SJCRH30 (cell line): Measurements from ENCODE around the gene ESR2. TPM values are rescaled to one million over a fixed set of nuclear protein-coding genes. Genes with fewer than 3 reads are reported as not detected.

Experiments used
- DNase-seq, 2 experiments: peaks; one replicate each; pipeline ENCODE4 v3.0.0-alpha.2; 2015 to 2020
- H3K27ac ChIP-seq: fragments of 250-450 bp; sonication (Bioruptor Pico); 2 replicates; pipeline ENCODE4 v1.5.1; 2020; ENCODE audit warnings: mild to moderate bottlenecking, moderate library complexity
- H3K27me3 ChIP-seq: fragments of 250-450 bp; sonication (Bioruptor Pico); 2 replicates; pipeline ENCODE4 v1.5.1; 2020; ENCODE audit warnings: mild to moderate bottlenecking, moderate library complexity
- H3K36me3 ChIP-seq: fragments of 250-450 bp; sonication (Bioruptor Pico); 2 replicates; pipeline ENCODE4 v1.5.1; 2020; ENCODE audit warnings: mild to moderate bottlenecking, moderate library complexity
- H3K4me1 ChIP-seq: fragments of 250-450 bp; sonication (Bioruptor Pico); 2 replicates; pipeline ENCODE4 v1.5.1; 2020; ENCODE audit warnings: mild to moderate bottlenecking, moderate library complexity
- H3K4me3 ChIP-seq: fragments of 250-450 bp; sonication (Bioruptor Pico); 2 replicates; pipeline ENCODE4 v1.5.1; 2020; ENCODE audit warnings: mild to moderate bottlenecking, moderate library complexity
- H3K9me3 ChIP-seq: fragments of 250-450 bp; sonication (Bioruptor Pico); replicated peaks from 2 replicates; pipeline ENCODE4 v1.5.1; 2020; ENCODE audit warnings: mild to moderate bottlenecking, moderate library complexity
- total RNA-seq: library from RNA; depleted of rRNA; stranded (reverse); fragments of >200 nt; shearing (Covaris generic); gene quantifications from 2 replicates; pipeline ENCODE4 v1.2.3, GENCODE V29; 2014

Gene ESR2
- total RNA-seq, 1 experiment from 2014 or later: 12.1 TPM

- no peak for DNase-seq
- H3K9me3 ChIP-seq: no peaks in the 10 kb centered on the region
- peaks cover 14% of the 10 kb centered on the region for H3K4me1 ChIP-seq
- H3K27me3 ChIP-seq: no peaks in the 10 kb centered on the region
- no peaks in the 10 kb centered on the region for H3K36me3 ChIP-seq
- H3K4me3 ChIP-seq: peak overlapping the region; percentile 61
- H3K27ac ChIP-seq: no peak overlapping the region
These were observed 2.0 kb downstream of the ESR2 start for GRCh38 chr14:64292197-64292596.

GRCh38 chr14:64289571-64289970, 4.6 kb downstream of the ESR2 start:
- H3K4me3 ChIP-seq: no peak overlapping the region
- no peak for DNase-seq
- peaks cover 7% of the 10 kb centered on the region for H3K4me1 ChIP-seq
- H3K27me3 ChIP-seq: no peaks in the 10 kb centered on the region
- no peaks in the 10 kb centered on the region for H3K9me3 ChIP-seq
- H3K36me3 ChIP-seq: no peaks in the 10 kb centered on the region
- H3K27ac ChIP-seq: no peak overlapping the region

GRCh38 chr14:64281805-64282204, 12.4 kb downstream of the ESR2 start:
- H3K9me3 ChIP-seq: no peaks in the 10 kb centered on the region
- H3K36me3 ChIP-seq: 0 out of 2 replicates have a peak, but pooled peaks cover 2% of the 10 kb centered on the region
- no peak for DNase-seq
- no peak overlapping the region for H3K27ac ChIP-seq
- H3K4me1 ChIP-seq: no peaks in the 10 kb centered on the region
- no peak overlapping the region for H3K4me3 ChIP-seq
- no peaks in the 10 kb centered on the region for H3K27me3 ChIP-seq

GRCh38 chr14:64279704-64280668, 14.2 kb downstream of the ESR2 start:
- Histone ChIP-seq H3K4me1 (no peaks in the 10 kb centered on the region), H3K9me3 (no peaks in the 10 kb centered on the region), H3K27me3 (no peaks in the 10 kb centered on the region), H3K4me3 (no peak overlapping the region), H3K36me3 (peaks cover 12% of the 10 kb centered on the region; the same call in 1 of the 2 replicates), H3K27ac (no peak overlapping the region)
- no peak for DNase-seq

- Histone ChIP-seq H3K4me1 (no peaks in the 10 kb centered on the region), H3K4me3 (no peak overlapping the region), H3K27ac (no peak overlapping the region), H3K9me3 (no peaks in the 10 kb centered on the region), H3K27me3 (no peaks in the 10 kb centered on the region), H3K36me3 (peaks cover 15% of the 10 kb centered on the region)
- no peak for DNase-seq
These were observed 15.7 kb downstream of the ESR2 start for GRCh38 chr14:64278458-64278857.

- Histone ChIP-seq H3K27ac (no peak overlapping the region), H3K4me3 (no peak overlapping the region), H3K27me3 (no peaks in the 10 kb centered on the region), H3K36me3 (peaks cover 15% of the 10 kb centered on the region), H3K4me1 (no peaks in the 10 kb centered on the region), H3K9me3 (no peaks in the 10 kb centered on the region; the same call in 1 of the 2 replicates)
- no peak for DNase-seq
These were observed 22.2 kb downstream of the ESR2 start for GRCh38 chr14:64272019-64272418.

- no peaks in the 10 kb centered on the region for H3K27me3 ChIP-seq
- no peak for DNase-seq
- H3K27ac ChIP-seq: no peak overlapping the region
These were observed 27.9 kb downstream of the ESR2 start for GRCh38 chr14:64266239-64266638.

GRCh38 chr14:64265222-64265621, 28.9 kb downstream of the ESR2 start:
- no peak for DNase-seq

More at GRCh38 chr14:64266239-64266638, 27.9 kb downstream of the ESR2 start:
- H3K9me3 ChIP-seq: no peaks in the 10 kb centered on the region
- H3K4me3 ChIP-seq: no peak overlapping the region
- no peaks in the 10 kb centered on the region for H3K4me1 ChIP-seq
- peaks cover 5% of the 10 kb centered on the region for H3K36me3 ChIP-seq

GRCh38 chr14:64260418-64260817, 33.8 kb downstream of the ESR2 start:
- no peak overlapping the region for H3K4me3 ChIP-seq
- H3K27me3 ChIP-seq: no peaks in the 10 kb centered on the region
- H3K36me3 ChIP-seq: peaks cover 7% of the 10 kb centered on the region
- DNase-seq: no peak
- no peak overlapping the region for H3K27ac ChIP-seq
- no peaks in the 10 kb centered on the region for H3K9me3 ChIP-seq
- H3K4me1 ChIP-seq: no peaks in the 10 kb centered on the region

More at GRCh38 chr14:64265222-64265621, 28.9 kb downstream of the ESR2 start:
- no peaks in the 10 kb centered on the region for H3K9me3 ChIP-seq
- no peak overlapping the region for H3K4me3 ChIP-seq
- no peaks in the 10 kb centered on the region for H3K27me3 ChIP-seq
- no peak overlapping the region for H3K27ac ChIP-seq
- peaks cover 5% of the 10 kb centered on the region for H3K36me3 ChIP-seq
- no peaks in the 10 kb centered on the region for H3K4me1 ChIP-seq

- no peak for DNase-seq
- H3K4me1 ChIP-seq: no peaks in the 10 kb centered on the region
- H3K9me3 ChIP-seq: no peaks in the 10 kb centered on the region
- peaks cover 2% of the 10 kb centered on the region for H3K36me3 ChIP-seq
- H3K27ac ChIP-seq: no peak overlapping the region
- H3K27me3 ChIP-seq: no peaks in the 10 kb centered on the region
- H3K4me3 ChIP-seq: no peak overlapping the region
These were observed 38.4 kb downstream of the ESR2 start for GRCh38 chr14:64255756-64256155.

GRCh38 chr14:64253672-64254071, 40.5 kb downstream of the ESR2 start:
- no peak for DNase-seq
- no peak overlapping the region for H3K4me3 ChIP-seq
- H3K27ac ChIP-seq: no peak overlapping the region
- H3K4me1 ChIP-seq: no peaks in the 10 kb centered on the region
- no peaks in the 10 kb centered on the region for H3K27me3 ChIP-seq
- no peaks in the 10 kb centered on the region for H3K9me3 ChIP-seq
- H3K36me3 ChIP-seq: peaks cover 2% of the 10 kb centered on the region

- peaks cover 3% of the 10 kb centered on the region; the same call in 1 of the 2 replicates for H3K36me3 ChIP-seq
- DNase-seq: no peak
- H3K4me1 ChIP-seq: no peaks in the 10 kb centered on the region
- no peaks in the 10 kb centered on the region for H3K27me3 ChIP-seq
- no peak overlapping the region for H3K27ac ChIP-seq
- H3K4me3 ChIP-seq: no peak overlapping the region
- no peaks in the 10 kb centered on the region for H3K9me3 ChIP-seq
These were observed 44.8 kb downstream of the ESR2 start for GRCh38 chr14:64249363-64249762.

GRCh38 chr14:64248689-64249088, 45.5 kb downstream of the ESR2 start:
- no peaks in the 10 kb centered on the region for H3K27me3 ChIP-seq
- no peak for DNase-seq
- H3K4me1 ChIP-seq: no peaks in the 10 kb centered on the region
- H3K9me3 ChIP-seq: no peaks in the 10 kb centered on the region
- H3K36me3 ChIP-seq: peaks cover 3% of the 10 kb centered on the region; the same call in 1 of the 2 replicates
- no peak overlapping the region for H3K27ac ChIP-seq
- no peak overlapping the region for H3K4me3 ChIP-seq

- DNase-seq: no peak
- no peak overlapping the region for H3K27ac ChIP-seq
- no peaks in the 10 kb centered on the region for H3K27me3 ChIP-seq
- no peaks in the 10 kb centered on the region for H3K9me3 ChIP-seq
- H3K4me1 ChIP-seq: no peaks in the 10 kb centered on the region
- H3K36me3 ChIP-seq: 0 out of 2 replicates have a peak, but pooled peaks cover 6% of the 10 kb centered on the region
- H3K4me3 ChIP-seq: no peak overlapping the region
These were observed 47.0 kb downstream of the ESR2 start for GRCh38 chr14:64247195-64247594.

GRCh38 chr14:64246688-64247087, 47.5 kb downstream of the ESR2 start:
- Histone ChIP-seq H3K27me3 (no peaks in the 10 kb centered on the region), H3K4me1 (no peaks in the 10 kb centered on the region), H3K4me3 (no peak overlapping the region), H3K36me3 (0 out of 2 replicates have a peak, but pooled peaks cover 6% of the 10 kb centered on the region), H3K27ac (no peak overlapping the region), H3K9me3 (no peaks in the 10 kb centered on the region)
- no peak for DNase-seq
